Smooth muscle cell of the brain vasculature (primary cell): Measurements from ENCODE around the gene VAPB.
"Not testable (repeated sequence)": the region's sequence is repeated elsewhere in the genome, so short reads cannot be mapped to it uniquely, and the experiment has no call there.

Experiments used
- DNase-seq: peaks from one replicate; pipeline ENCODE4 v3.0.0-alpha.2; 2012; ENCODE audit warnings: low read depth, low spot score

The VAPB gene, protein sequence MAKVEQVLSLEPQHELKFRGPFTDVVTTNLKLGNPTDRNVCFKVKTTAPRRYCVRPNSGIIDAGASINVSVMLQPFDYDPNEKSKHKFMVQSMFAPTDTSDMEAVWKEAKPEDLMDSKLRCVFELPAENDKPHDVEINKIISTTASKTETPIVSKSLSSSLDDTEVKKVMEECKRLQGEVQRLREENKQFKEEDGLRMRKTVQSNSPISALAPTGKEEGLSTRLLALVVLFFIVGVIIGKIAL

DNA sequence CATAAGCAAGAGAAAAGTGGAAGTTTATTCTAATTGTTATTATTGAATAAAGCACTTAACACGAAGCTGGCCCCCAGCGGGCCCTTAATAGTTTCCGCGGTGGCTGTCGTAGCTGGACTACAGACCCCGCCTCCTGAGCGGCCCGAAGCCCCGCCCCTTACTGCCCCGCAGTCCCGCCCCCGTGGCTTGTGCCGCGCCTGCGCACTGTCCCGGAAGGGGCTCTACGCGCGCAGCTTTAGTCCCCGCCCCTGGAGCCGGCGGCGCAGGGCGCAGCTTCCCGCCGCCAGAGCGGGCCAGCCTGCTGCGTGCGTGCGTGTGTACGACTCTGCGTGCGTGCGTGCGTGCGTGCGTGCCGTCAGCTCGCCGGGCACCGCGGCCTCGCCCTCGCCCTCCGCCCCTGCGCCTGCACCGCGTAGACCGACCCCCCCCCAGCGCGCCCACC is at the start of gene VAPB:
TSS of gene VAPB (plus strand) at position 348 of the 442 bp plus-strand sequence. CDS start 231 bp downstream, outside the sequence.
- DNase-seq: peak; percentile 85

DNA sequence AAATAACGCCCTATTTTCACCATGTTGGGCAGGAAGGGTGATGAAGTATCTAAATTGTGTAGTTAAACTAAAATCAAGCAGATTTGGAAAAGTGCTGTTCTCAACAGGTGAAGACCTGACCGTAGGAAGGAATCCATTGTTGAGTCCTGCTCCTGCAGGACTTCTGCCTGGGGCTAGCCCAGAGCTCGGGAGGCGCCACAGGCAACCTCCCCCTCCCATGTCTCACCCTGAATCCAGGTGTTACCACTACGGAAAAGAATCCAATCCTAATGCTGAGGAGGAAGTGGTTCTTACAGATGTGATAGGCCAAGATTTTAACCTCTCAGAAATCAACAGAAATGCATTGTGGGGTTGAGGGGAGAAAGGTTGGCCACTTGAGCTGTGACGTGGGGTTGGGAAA is 49.3 kb upstream of the VAPB start:
- no peak for DNase-seq

DNA sequence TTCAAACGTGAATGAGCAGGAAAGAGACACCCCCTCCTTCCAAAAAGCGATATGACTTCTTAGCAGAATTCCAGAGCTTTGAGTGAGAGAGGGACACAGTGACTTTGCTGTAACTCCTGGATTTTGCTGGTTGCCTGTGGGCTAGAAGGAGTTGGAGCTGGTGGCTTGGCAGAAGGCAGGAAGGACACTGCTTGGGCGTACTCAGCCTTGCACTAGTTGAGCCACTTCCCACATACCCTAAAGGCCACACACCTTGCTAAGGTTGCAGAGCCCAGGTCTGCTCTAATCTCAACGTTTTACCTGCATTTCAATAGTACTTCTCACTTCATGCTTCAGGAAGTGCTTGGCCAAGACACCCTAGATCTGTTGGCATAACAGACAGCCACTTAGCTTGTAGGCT is 48.9 kb upstream of the VAPB start:
- no peak for DNase-seq

DNA sequence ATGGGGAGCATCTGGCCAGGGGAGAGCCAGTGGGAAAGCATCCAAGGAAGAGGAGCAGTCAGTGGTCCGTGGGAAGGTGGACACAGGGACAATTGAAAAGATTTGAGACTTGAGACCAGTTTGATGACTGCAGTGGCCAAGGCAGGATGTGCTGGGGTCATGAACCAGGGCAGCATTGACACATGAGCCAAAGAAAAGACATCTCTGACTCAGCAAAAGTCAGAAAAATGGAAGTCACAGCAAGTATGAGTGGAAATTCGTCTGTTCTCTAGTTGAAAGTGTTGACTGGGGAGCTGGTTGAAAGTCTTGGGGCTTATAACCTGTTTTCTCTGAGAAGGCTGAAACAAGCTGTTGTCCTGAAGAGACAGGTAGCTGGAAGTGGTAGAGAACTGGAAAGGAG is 48.2 kb upstream of the VAPB start:
- DNase-seq: no peak

DNA sequence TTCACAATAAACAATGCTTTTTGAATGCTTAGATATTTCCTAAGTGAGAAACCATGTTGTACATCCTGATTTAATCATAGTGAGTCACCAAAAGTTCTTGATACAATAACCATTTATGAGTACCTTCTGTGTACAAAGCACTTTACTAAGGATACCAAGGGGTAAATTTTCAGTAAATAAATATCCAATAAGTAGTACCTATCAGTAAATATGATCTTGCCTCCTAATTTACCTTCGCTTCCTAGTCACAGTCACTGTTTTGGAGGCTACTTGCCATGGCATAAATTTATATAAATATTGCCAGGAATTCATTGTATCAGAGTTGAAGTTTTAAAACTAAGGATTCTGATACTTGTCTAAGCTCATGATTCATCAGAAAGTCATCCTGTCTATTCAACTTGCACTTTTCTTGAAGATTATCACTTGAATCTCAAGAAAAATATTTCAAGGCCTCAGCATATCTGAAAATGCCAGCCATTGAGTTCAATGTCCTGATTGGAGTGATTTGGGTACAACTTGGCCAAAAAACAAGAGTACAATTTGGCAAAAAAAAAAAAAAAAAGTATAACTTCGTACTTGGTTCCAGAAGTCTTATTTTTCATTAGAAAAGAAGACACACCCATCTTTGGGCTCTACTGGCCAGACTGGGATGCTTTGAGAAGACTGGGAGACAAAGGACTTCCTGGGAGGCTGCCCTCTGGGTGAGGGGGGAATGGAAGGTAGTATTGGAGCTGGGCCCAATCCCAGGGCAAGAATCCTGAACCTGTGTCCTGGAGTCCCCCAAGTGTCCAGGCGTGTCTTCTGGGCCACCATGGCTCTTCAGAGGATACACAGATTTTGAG is 46.7 kb upstream of the VAPB start:
- DNase-seq: no peak

DNA sequence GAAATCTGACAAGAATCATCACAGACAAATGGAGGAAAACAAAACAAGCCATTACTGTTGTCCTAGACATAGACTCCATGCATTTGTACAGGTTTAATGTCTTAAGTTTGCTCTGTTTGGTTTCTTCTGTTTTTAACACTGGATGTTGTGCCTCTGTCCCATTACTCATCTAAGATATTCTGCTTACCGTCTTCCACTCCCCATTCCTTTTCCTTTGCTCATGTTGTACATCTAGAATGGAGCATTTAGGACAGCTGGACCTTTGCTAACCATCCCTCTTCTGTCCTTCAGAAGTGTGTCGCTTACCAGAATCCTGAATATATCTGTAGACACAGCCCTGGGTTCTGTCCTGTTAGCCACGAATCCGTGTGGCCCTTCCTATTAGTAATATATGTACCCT is 44.3 kb upstream of the VAPB start:
- no peak for DNase-seq

DNA sequence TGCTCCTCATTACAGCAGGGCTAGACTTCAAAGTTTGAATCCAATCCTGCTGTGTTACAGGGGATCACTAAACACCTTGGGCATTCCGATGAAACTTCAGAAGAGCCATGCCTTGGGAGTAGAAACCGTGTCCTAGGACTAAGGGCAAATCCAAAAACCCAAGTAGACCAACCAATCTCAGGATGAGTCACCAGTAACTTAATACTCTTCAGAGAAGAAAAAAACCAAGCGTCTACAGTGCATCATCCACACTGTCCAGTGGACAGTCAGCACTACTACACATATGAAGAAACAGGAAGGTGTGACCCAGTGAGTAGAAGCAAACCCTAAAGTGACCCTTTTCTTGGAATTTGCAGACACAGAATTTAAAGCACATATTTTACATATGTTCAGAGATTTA is 39.5 kb upstream of the VAPB start:
- no peak for DNase-seq

DNA sequence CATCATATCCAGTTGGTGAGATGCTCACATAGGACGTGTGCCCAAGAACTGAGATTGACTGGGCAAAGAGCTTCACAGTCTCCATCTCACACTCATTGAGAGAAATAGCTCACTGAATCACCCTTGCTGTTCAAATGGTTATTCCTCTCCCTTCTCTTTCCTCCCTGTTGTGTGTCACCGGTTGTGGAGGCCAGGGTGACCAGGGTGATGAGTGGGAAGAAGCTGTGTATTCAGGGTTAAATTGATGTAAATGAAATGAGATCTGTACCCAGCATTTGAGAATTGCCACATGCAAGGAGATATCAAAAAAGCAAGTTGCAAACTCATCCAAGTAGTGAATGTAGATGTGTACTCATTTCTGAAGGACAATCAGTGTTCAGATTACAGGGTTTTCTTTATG is 36.6 kb upstream of the VAPB start:
- DNase-seq: no peak

DNA sequence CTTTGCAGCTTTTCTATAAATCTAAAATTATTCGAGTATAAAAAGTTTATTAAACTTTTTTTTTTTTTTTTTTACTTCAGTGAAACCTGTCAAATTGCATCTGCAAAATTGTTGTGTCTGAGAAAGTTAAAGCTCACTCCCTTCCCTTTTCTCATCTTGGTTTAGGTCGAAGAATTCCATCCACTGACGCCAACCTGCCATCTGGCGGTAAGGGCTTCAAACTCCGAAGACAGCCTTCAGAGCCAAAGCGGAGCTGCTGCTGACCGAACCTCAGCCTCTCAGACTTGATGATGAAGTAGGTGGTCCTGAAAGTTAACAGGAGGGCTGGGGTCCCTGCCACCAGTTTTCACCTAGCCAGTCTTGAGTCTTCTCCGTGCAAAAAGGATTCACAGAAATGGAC is 29.6 kb upstream of the VAPB start:
- DNase-seq: no peak

DNA sequence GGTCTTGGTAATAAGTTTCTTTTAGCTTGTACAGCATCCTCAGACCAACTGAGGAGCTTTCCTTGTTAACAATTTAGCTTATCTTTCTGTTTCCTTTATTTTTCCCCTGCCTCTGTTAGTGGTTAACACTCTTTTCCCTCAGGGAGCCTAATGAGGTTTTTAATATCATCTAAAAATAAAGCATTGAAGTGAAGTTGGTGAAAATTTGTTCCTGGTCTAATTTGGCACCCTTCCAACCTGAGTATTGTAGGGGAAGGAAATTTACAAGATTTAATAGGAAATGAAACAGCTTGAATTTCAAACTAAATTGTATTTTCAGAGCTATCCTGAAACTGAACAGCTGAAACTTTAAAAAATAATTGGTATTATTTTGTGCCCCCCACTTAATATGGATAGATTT is 28.1 kb upstream of the VAPB start:
- DNase-seq: no peak

DNA sequence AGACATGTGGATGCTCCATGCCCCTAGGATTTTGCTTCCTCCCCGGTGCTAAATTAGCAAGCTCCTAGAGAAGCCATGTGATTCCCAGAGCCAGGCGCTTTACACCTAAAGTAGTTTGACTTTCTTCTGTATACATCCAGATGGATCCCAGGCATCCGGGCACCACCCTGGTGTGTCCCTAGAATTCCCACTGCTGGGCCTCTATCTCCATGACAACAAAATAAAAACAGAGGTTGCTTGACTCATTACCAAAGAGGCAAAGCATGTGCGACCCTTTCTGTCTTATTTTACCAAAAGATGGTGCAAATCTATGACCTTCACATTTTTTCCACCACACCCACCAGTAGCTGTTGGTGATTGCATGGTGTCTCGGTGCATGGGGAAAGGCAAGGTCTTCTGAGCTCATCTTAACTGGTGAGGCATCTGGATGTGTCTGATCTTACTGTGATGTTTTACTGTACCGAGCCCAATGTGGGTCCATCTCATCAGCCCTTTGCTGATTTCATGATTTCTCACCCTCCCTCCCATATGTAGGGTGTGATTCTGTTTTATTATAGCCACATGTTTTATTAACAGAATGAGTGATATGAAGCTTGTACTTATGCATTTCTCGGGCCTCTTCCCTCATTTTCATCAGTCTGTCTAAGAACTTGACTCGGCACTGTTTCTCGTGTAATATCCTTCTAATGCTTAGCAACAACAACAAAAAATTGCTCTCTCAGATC is 27.4 kb upstream of the VAPB start:
- no peak for DNase-seq

DNA sequence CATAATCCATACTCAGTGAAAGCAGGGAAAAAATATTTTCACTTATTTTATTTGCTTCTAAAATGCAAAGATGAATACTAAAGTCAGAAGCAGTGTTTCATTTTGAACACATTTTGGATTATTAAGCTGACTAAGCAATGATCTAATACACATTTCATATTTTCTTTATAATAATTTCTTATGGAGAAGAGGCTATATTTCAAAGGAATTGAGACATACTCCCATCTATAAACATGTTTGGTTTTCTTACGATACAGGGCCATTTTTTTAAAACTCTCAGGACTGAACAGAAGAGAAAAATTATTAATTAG is 26.9 kb upstream of the VAPB start:
- DNase-seq: no peak

DNA sequence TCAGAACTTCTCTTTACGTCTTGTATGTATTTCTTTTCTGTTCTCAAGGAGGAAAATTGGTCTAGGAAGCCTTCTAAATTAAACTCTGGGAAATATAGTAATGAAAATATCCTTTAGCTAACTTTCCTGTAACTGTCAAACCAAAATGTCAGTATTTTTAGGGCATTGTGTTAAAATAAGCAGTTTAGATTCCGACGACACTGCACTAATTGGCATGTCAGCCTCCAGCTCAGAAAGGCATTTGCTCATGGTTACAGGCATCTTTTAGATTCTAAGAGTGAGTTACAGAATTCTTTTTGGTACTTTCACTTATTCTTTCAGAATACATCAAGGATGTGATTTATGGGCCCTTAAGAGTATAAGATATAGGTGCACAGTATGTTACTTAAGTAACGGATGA is 26.1 kb upstream of the VAPB start:
- no peak for DNase-seq

DNA sequence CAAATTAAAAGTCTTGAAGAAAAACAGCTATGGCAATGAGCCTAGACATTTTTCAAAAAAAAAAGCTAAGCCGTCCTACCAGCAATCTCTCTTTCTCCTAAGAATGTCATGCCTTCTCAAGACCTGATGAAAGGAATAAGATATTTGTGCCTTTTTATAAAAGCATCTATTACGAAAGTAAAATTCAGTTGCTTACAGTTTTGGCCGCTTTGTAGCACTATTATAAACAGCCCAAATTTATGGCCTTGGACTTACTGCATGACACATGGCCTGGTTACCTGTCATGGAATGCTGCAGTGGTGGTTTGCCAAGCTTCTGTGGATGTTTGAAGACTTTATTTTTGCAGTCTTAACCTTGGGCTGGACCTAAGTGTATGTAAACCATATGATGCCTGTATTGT is 22.2 kb upstream of the VAPB start:
- no peak for DNase-seq

DNA sequence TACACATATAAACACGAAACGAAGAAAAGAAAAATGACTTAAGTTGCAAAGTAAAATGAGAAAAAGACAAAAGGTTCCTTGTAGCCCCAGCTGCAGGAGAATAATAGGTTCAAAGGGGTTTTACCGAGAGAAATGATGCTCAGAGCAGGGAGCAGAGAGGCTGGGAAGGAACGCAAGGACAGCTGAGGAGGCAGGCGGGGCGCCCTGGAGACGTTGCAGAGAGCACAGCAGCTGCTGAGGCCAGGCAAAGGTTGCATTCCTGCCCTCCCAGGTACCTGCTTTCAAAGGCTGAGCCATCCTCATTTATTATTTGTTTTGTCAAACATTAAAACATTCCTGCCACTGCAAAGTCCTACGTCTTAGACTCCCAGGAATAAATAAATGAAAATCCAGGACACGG is 16.2 kb upstream of the VAPB start:
- no peak for DNase-seq

DNA sequence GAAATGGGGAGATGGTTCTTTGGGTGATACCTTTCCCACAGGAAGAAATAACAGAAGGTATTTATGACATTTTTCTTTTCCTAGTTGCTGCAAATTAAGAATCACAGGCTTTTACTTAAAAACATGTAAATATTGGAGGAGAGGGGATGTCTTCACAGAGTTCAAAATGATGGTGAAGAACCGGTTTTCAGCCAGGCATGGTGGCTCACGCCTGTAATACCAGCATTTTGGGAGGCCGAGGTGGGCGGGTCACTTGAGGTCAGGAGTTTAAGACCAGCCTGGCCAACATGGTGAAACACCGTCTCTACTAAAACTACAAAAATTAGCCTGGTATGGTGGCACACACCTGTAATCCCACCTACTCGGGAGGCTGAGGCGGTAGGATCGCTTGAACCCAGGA is 15.7 kb upstream of the VAPB start:
- DNase-seq: not testable (repeated sequence)

DNA sequence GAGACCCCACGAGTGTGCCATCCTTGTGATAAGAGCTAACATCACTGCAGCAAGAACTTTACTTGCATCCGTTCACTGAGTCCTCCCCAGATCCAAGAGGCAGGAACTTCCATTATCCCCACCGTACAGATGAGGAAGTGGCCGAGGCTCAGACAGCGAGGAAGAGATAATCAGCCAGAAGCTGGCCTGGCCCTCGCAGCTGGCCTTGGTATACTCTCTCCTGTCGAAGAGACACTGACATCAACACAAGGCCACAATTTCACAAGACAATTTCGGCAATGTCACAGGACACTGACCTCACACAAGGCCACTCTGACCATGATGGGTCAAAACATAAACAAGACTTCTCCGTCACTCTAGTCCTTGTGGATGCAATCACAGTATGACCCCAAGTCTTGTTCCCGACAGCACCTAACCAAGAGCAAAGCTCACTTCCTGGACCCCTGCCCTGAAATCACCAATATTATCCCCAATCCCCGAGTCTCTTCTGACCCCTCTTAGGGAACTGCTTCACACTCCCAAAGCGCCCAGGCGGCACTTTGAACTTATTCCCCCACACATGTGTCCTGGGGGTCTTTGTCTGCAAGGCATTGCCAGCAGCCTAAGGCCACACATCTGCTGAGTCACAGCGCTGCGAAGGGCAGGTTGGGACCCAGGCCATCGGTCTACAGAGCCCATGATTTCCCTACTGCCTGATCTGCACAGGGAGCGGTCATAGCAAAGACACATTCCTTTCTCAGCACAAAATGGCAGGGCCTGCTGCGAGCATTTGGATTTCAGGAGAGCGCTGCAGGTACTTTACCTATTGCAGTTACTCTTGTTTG is 14.8 kb upstream of the VAPB start:
- no peak for DNase-seq

DNA sequence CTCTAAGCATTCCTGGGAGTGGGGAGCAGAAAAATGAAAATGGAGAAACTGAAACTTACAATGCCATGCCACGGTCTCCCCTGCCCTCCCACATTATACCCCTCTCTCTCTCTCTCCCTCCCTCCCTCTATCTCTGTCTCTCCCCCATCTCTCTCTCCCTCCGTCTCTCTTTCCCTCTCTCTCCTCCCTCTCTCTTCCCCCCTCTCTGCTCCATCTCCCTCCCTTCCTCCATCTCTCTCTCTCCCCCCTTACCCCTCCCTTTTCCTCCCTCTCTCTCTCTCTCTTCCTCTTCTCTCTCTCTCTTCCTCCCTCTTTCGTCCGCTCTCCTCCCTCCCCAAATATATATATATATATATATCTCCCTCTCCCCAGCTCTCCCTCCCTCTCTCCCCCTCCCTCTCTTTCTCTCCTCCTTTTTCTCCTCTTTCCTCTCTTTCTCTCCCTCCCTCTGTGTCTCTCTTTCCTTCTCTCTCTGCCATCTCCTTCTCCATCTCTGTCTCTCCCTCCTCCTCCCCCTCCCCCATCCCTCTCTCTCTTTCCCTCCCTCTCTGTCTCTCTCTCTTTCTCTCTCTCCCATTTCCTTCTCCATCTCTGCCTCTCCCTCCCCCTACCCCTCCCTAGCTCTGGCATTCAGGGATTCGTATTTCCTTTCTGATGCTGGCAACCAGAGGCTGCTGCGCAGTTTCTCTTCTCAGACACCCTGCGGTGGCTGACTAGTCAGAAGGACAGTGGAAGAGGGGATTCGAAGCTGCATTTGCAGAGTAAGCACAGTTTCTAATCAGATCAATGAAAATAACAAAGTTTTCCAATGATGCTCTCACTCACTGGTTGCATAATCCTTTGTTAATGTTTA is 13.9 kb upstream of the VAPB start:
- DNase-seq: peak; percentile 44

DNA sequence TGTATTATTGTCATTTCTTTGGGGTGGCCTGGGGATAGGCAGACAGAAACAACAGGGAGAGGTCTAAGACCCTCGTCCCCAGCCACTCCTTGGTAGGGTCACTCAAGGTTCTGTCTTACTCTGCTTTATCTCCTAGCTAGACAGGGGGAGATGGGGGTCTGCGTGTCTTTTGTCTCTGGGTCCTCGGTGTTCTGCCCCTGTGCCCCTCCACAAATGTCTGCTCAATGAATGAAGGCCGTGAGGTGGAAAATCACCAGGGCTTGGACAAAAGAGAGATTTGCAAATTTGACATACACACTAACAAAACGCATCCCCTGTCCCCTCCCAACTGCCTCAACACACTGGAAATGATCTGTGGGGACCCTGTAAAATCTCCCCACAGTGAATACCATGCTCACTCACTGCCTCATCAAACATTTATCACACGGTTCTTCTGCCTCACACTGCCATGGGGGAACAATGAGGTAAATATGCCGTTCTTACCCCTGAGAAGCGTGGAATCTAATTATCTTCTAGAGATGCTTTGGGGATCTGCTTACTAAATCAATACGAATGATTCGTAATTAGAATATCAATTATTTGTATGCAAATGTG is 13.2 kb upstream of the VAPB start:
- no peak for DNase-seq

DNA sequence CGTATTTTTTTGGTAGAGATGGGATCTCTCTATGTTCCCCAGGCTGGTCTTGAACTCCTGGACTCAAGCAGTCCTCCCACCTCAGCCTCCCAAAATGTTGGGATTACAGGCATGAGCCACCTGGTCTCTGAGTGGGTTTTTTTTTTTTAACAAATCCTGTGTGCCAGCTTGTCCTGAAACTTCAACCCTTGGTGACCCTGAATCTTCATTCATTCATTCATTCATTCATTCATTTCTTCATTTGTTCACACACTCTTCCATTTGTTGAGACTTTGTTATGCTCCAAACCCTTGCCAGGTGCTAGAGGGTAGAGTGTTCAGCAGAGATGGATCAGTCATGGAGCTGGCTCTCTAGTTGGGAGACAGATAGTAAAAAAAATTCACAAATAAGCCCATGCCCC is 12.0 kb upstream of the VAPB start:
- no peak for DNase-seq
